OCI-LY1 (cell line): ENCODE data around the gene MOGAT1.
"Not testable (repeated sequence)": the region's sequence is repeated elsewhere in the genome, so short reads cannot be mapped to it uniquely, and the experiment has no call there.

ENCODE experiments used
- H2AFZ ChIP-seq: fragments of 200-600 bp; sonication (generic), shearing (Covaris generic); 2 replicates; pipeline ENCODE4 v1.6.0; 2014; ENCODE audit warnings: antibody characterized with exemption, mild to moderate bottlenecking, low read length
- H3F3A ChIP-seq: fragments of 200-600 bp; sonication (generic), shearing (Covaris generic); 2 replicates; pipeline ENCODE4 v1.6.0; 2014; ENCODE audit warnings: mild to moderate bottlenecking, antibody characterized with exemption, low read length, moderate library complexity; ENCODE audit not compliant: insufficient read depth
- H3K27ac ChIP-seq: fragments of 200-600 bp; sonication (generic); 2 replicates; pipeline ENCODE4 v1.5.1; 2014; ENCODE audit warnings: low read length, mixed run types, mild to moderate bottlenecking, low read depth; ENCODE audit not compliant: poor library complexity, severe bottlenecking
- H3K27me3 ChIP-seq: fragments of 200-600 bp; sonication (generic); 2 replicates; pipeline ENCODE4 v1.6.0; 2014; ENCODE audit warnings: antibody characterized with exemption, mild to moderate bottlenecking, low read length, moderate library complexity; ENCODE audit not compliant: insufficient read depth
- H3K36me3 ChIP-seq: fragments of 200-600 bp; sonication (generic); 2 replicates; pipeline ENCODE4 v1.6.1; 2014; ENCODE audit warnings: mild to moderate bottlenecking, antibody characterized with exemption, low read length, moderate library complexity, mixed read lengths; ENCODE audit not compliant: insufficient read depth
- H3K4me1 ChIP-seq: fragments of 200-600 bp; sonication (generic); 2 replicates; pipeline ENCODE4 v1.5.1; 2014; ENCODE audit warnings: mild to moderate bottlenecking, low read length, moderate library complexity; ENCODE audit not compliant: insufficient read depth, severe bottlenecking
- H3K4me2 ChIP-seq: fragments of 200-600 bp; sonication (generic), shearing (Covaris generic); 2 replicates; pipeline ENCODE4 v1.6.1; 2014; ENCODE audit warnings: low read length
- H3K4me3 ChIP-seq: fragments of 200-600 bp; sonication (generic); 2 replicates; pipeline ENCODE4 v1.5.1; 2014; ENCODE audit warnings: low read length, low read depth, mild to moderate bottlenecking, mixed read lengths; ENCODE audit not compliant: poor library complexity, severe bottlenecking
- H3K79me2 ChIP-seq: fragments of 200-600 bp; shearing (Covaris generic); 2 replicates; pipeline ENCODE4 v1.6.1; 2016; ENCODE audit warnings: mixed run types, low read length, mixed read lengths; ENCODE audit not compliant: insufficient read depth
- H3K9ac ChIP-seq: fragments of 200-600 bp; sonication (generic), shearing (Covaris generic); 2 replicates; pipeline ENCODE4 v1.6.1; 2014; ENCODE audit warnings: mild to moderate bottlenecking, low read length, mixed read lengths
- H3K9me2 ChIP-seq: fragments of 200-600 bp; sonication (generic), shearing (Covaris generic); 2 replicates; pipeline ENCODE4 v1.6.1; 2014; ENCODE audit warnings: low read depth, mild to moderate bottlenecking, low read length, mixed read lengths
- H3K9me3 ChIP-seq: fragments of 200-600 bp; shearing (Covaris generic); 2 replicates; pipeline ENCODE4 v1.6.1; 2014; ENCODE audit warnings: low read length, mixed read lengths
- H4K20me1 ChIP-seq: fragments of 200-600 bp; sonication (generic), shearing (Covaris generic); 2 replicates; pipeline ENCODE4 v1.6.0; 2016; ENCODE audit warnings: mild to moderate bottlenecking, low read length; ENCODE audit not compliant: insufficient read depth
- CTCF ChIP-seq: fragments of 200-600 bp; sonication (generic), shearing (Covaris generic); IDR thresholded peaks from 2 replicates; pipeline ENCODE4 v1.5.1; 2017; ENCODE audit warnings: mild to moderate bottlenecking, antibody characterized with exemption, low read length, moderate library complexity, mixed read lengths
- EZH2 ChIP-seq: fragments of 200-600 bp; sonication (generic), shearing (Covaris generic); IDR thresholded peaks from 2 replicates; pipeline ENCODE4 v1.8.0; 2017; ENCODE audit warnings: borderline replicate concordance, mixed run types, mild to moderate bottlenecking, antibody characterized with exemption, low read length, moderate library complexity, mixed read lengths

Gene MOGAT1

GRCh38 chr2:222753251-222753824 lies 81.9 kb downstream of the MOGAT1 start:
- Histone ChIP-seq H2AFZ (no peak overlapping the region), H4K20me1 (no peaks in the 10 kb centered on the region), H3K27ac (no peak overlapping the region), H3K9ac (no peak overlapping the region), H3K4me3 (no peak overlapping the region), H3K36me3 (no peaks in the 10 kb centered on the region), H3K4me2 (no peak overlapping the region), H3F3A (no peaks in the 10 kb centered on the region), H3K27me3 (no peaks in the 10 kb centered on the region), H3K4me1 (peaks cover 4% of the 10 kb centered on the region), H3K79me2 (no peaks in the 10 kb centered on the region), H3K9me2 (no peaks in the 10 kb centered on the region), H3K9me3 (peaks cover 3% of the 10 kb centered on the region; the same call in 1 of the 2 replicates)
- TF ChIP-seq EZH2 (no peak), CTCF (no peak)

GRCh38 chr2:222754324-222754930 lies 83.0 kb downstream of the MOGAT1 start:
- TF ChIP-seq CTCF (no peak), EZH2 (no peak)

GRCh38 chr2:222755593-222755992 lies 84.1 kb downstream of the MOGAT1 start:
- not testable (repeated sequence) for H3K9me3 ChIP-seq, H3K4me1 ChIP-seq, H3K4me3 ChIP-seq, H3F3A ChIP-seq, H3K9me2 ChIP-seq, H2AFZ ChIP-seq, H3K27me3 ChIP-seq, H3K27ac ChIP-seq, H4K20me1 ChIP-seq, H3K9ac ChIP-seq, H3K79me2 ChIP-seq, H3K36me3 ChIP-seq, H3K4me2 ChIP-seq

More at GRCh38 chr2:222754324-222754930, 83.0 kb downstream of the MOGAT1 start:
- Histone ChIP-seq H3K79me2 (no peaks in the 10 kb centered on the region), H3K4me1 (peaks cover 4% of the 10 kb centered on the region), H3K27me3 (no peaks in the 10 kb centered on the region), H4K20me1 (no peaks in the 10 kb centered on the region), H3K9me2 (no peaks in the 10 kb centered on the region), H3K4me2 (no peak overlapping the region), H3K9ac (no peak overlapping the region), H3K27ac (no peak overlapping the region), H3K4me3 (no peak overlapping the region), H2AFZ (no peak overlapping the region), H3K36me3 (no peaks in the 10 kb centered on the region), H3K9me3 (peaks cover 3% of the 10 kb centered on the region; the same call in 1 of the 2 replicates), H3F3A (no peaks in the 10 kb centered on the region)

GRCh38 chr2:222756362-222756831 lies 84.9 kb downstream of the MOGAT1 start:
- TF ChIP-seq EZH2 (no peak), CTCF (no peak)
- Histone ChIP-seq H3F3A (no peaks in the 10 kb centered on the region), H3K9me2 (no peaks in the 10 kb centered on the region), H3K9ac (no peak overlapping the region), H3K36me3 (no peaks in the 10 kb centered on the region), H3K4me2 (no peak overlapping the region), H4K20me1 (no peaks in the 10 kb centered on the region), H2AFZ (no peak overlapping the region), H3K27ac (no peak overlapping the region), H3K4me3 (no peak overlapping the region), H3K9me3 (no peaks in the 10 kb centered on the region), H3K79me2 (no peaks in the 10 kb centered on the region), H3K27me3 (no peaks in the 10 kb centered on the region), H3K4me1 (peaks cover 1% of the 10 kb centered on the region)
